Fibroblast of lung (primary cell): ENCODE data around the gene KIAA1958.

ENCODE experiments used
- CTCF ChIP-seq, 2 donors: IDR thresholded peaks in 1 of 2; conservative IDR thresholded peaks in 1 of 2; 1 replicate in 1 of 2; 2 replicates in 1 of 2; pipeline ENCODE4 v1.5.1; 2011 to 2012; ENCODE audit warnings: low read length in 2 of 2, control low read depth in 1 of 2, inconsistent platforms in 1 of 2, low read depth in 1 of 2, mild to moderate bottlenecking in 1 of 2
- EZH2 ChIP-seq: IDR thresholded peaks from 2 replicates; pipeline ENCODE4 v1.5.1; 2012; ENCODE audit warnings: low read length, control low read depth, mild to moderate bottlenecking; ENCODE audit errors: missing control alignments

GRCh38 chr9:112487008-112487798 is 576 bp downstream of the KIAA1958 start:
- TF ChIP-seq CTCF (conservative IDR thresholded peaks at IDR 0.05 in 1 of 2, IDR thresholded peaks at IDR 0.05 in 1 of 2; ENCODE audit: low read depth in 1 of 2, low read length in 2 of 2) = no peak
- TF ChIP-seq EZH2 = no peak
